Measurements from ENCODE around the gene TMEM237. TPM values are rescaled to one million over a fixed set of nuclear protein-coding genes. Genes with fewer than 3 reads are reported as not detected.
A peak's percentile ranks its signal among the peaks of the same experiment; 100 is the strongest.

TMEM237 gene
- total and polyA plus RNA-seq, 2 donors (not counting 1 experiment from before 2014, with no cell fraction given), result 23.8 to 64.1 TPM

DNA sequence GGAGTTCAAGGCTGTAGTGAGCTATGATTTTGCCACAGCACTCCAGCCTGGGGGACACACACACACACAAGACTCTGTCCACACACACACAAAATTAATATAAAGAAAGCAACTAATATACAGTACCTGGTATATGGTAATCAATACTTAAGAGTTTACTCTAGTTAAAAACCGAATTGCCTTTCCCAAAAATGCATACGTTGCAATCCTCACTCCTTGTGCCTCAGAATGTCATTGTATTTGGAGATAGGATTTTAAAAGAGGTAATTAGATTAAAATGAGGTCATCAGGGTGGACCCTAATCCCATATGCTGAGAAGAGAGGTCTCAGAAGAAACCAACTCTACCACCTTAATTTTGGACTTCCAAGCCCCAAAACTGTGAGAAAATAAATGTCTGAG lies 35.7 kb downstream of the TMEM237 start:
- Histone ChIP-seq H2AFZ (ENCODE audit: low read length) (no peak overlapping the region), H4K20me1 (ENCODE audit: control insufficient read depth, extremely low read depth, insufficient read depth, low read length) (no peaks in the 10 kb centered on the region), H3K79me2 (ENCODE audit: control insufficient read depth, insufficient read depth, low read length) (no peaks in the 10 kb centered on the region), H3K4me2 (ENCODE audit: extremely low read depth, insufficient read depth, low read length) (no peak overlapping the region), H3K27me3 (ENCODE audit: control insufficient read depth, insufficient read depth, low read length) (no peaks in the 10 kb centered on the region), H3K9ac (ENCODE audit: insufficient read depth, low read length) (no peak overlapping the region), H3K9me3 (ENCODE audit: control insufficient read depth, insufficient read depth, low read depth, low read length) (no peaks in the 10 kb centered on the region), H3K4me1 (ENCODE audit: control insufficient read depth, extremely low read depth, insufficient read depth, low read length) (no peaks in the 10 kb centered on the region), H3K27ac (ENCODE audit: insufficient read depth, low read length) (no peak overlapping the region), H3K4me3 (replicated peaks in 1 of 4; ENCODE audit: control extremely low read depth in 1 of 4, insufficient read depth in 1 of 4, low read depth in 3 of 4, low read length in 4 of 4) (no peak overlapping the region), H3K36me3 (ENCODE audit: control insufficient read depth, insufficient read depth, low read length) (no peaks in the 10 kb centered on the region)
- TF ChIP-seq, protein P1, sequence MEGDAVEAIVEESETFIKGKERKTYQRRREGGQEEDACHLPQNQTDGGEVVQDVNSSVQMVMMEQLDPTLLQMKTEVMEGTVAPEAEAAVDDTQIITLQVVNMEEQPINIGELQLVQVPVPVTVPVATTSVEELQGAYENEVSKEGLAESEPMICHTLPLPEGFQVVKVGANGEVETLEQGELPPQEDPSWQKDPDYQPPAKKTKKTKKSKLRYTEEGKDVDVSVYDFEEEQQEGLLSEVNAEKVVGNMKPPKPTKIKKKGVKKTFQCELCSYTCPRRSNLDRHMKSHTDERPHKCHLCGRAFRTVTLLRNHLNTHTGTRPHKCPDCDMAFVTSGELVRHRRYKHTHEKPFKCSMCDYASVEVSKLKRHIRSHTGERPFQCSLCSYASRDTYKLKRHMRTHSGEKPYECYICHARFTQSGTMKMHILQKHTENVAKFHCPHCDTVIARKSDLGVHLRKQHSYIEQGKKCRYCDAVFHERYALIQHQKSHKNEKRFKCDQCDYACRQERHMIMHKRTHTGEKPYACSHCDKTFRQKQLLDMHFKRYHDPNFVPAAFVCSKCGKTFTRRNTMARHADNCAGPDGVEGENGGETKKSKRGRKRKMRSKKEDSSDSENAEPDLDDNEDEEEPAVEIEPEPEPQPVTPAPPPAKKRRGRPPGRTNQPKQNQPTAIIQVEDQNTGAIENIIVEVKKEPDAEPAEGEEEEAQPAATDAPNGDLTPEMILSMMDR (conservative IDR thresholded peaks at IDR 0.05 in 1 of 2, IDR thresholded peaks at IDR 0.05 in 1 of 2; ENCODE audit: low read depth in 1 of 2, low read length in 2 of 2), result no peak
- TF ChIP-seq EZH2 (IDR thresholded peaks at IDR 0.05; ENCODE audit: low read length, missing control alignments), result no peak
- no peak for DNase-seq (ENCODE audit: low read depth in 2 of 2)

DNA sequence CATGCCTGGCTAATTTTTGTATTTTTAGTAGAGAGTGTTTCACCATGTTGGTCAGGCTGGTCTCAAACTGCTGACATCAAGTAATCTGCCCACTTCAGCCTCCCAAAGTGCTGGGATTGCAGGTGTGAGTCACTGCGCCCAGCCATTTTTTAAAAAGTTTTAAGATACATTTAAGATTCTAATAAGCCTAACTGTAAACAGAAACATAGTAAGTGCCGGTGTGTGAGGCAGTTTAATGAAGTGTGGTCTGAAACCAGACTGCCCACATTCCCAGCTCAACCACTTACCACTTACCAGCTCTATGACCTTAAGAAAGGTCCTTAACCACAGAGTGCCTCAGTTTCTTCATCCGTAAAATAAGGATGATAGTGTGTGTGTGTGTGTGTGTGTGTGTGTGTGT lies 42.4 kb downstream of the TMEM237 start:
- no peaks in the 10 kb centered on the region for H3K4me1 ChIP-seq (ENCODE audit: control insufficient read depth, extremely low read depth, insufficient read depth, low read length)
- H3K27me3 ChIP-seq (ENCODE audit: control insufficient read depth, insufficient read depth, low read length), result no peaks in the 10 kb centered on the region
- no peak overlapping the region for H3K4me3 ChIP-seq (replicated peaks in 1 of 4; ENCODE audit: control extremely low read depth in 1 of 4, insufficient read depth in 1 of 4, low read depth in 3 of 4, low read length in 4 of 4)
- H3K36me3 ChIP-seq (ENCODE audit: control insufficient read depth, insufficient read depth, low read length), result no peaks in the 10 kb centered on the region
- no peaks in the 10 kb centered on the region for H3K79me2 ChIP-seq (ENCODE audit: control insufficient read depth, insufficient read depth, low read length)
- no peak overlapping the region for H3K4me2 ChIP-seq (ENCODE audit: extremely low read depth, insufficient read depth, low read length)
- H3K27ac ChIP-seq (ENCODE audit: insufficient read depth, low read length), result no peak overlapping the region
- TF ChIP-seq, protein P1 (conservative IDR thresholded peaks at IDR 0.05 in 1 of 2, IDR thresholded peaks at IDR 0.05 in 1 of 2; ENCODE audit: low read depth in 1 of 2, low read length in 2 of 2), result no peak
- no peak for TF ChIP-seq EZH2 (IDR thresholded peaks at IDR 0.05; ENCODE audit: low read length, missing control alignments)
- no peaks in the 10 kb centered on the region for H3K9me3 ChIP-seq (ENCODE audit: control insufficient read depth, insufficient read depth, low read depth, low read length)
- no peak overlapping the region for H3K9ac ChIP-seq (ENCODE audit: insufficient read depth, low read length)
- H2AFZ ChIP-seq (ENCODE audit: low read length), result no peak overlapping the region
- DNase-seq (ENCODE audit: low read depth in 2 of 2), result peak in 1 of 2 donors; percentile 33
- no peaks in the 10 kb centered on the region for H4K20me1 ChIP-seq (ENCODE audit: control insufficient read depth, extremely low read depth, insufficient read depth, low read length)

DNA sequence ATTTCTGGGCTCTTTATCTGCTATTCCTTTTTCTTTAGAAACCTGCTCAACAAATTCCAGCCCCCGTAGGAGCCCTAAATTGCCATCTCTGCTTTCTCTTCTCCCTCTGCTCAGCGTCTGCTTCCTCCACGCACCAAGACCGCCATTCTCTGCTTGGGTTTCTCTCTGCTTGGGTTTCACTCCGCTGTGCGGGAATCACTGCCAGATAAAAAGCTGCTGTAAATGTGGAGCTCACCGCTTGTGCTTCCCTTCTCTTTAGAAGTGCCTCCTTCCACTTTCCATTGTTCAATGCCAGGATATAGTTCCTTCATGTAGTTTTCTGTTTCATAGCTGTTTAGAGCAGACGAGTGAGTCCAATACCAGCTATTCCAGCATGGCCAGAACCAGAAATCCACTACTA lies 45.9 kb downstream of the TMEM237 start:
- H3K4me1 ChIP-seq (ENCODE audit: control insufficient read depth, extremely low read depth, insufficient read depth, low read length), result no peaks in the 10 kb centered on the region
- DNase-seq (ENCODE audit: low read depth in 2 of 2), result no peak
- TF ChIP-seq, protein P1 (conservative IDR thresholded peaks at IDR 0.05 in 1 of 2, IDR thresholded peaks at IDR 0.05 in 1 of 2; ENCODE audit: low read depth in 1 of 2, low read length in 2 of 2), result no peak
- TF ChIP-seq EZH2 (IDR thresholded peaks at IDR 0.05; ENCODE audit: low read length, missing control alignments), result no peak
- H3K27me3 ChIP-seq (ENCODE audit: control insufficient read depth, insufficient read depth, low read length), result no peaks in the 10 kb centered on the region
- no peak overlapping the region for H3K27ac ChIP-seq (ENCODE audit: insufficient read depth, low read length)
- no peaks in the 10 kb centered on the region for H4K20me1 ChIP-seq (ENCODE audit: control insufficient read depth, extremely low read depth, insufficient read depth, low read length)
- H3K9me3 ChIP-seq (ENCODE audit: control insufficient read depth, insufficient read depth, low read depth, low read length), result no peaks in the 10 kb centered on the region
- H3K36me3 ChIP-seq (ENCODE audit: control insufficient read depth, insufficient read depth, low read length), result no peaks in the 10 kb centered on the region
- H3K4me3 ChIP-seq (replicated peaks in 1 of 4; ENCODE audit: control extremely low read depth in 1 of 4, insufficient read depth in 1 of 4, low read depth in 3 of 4, low read length in 4 of 4), result no peak overlapping the region
- H3K9ac ChIP-seq (ENCODE audit: insufficient read depth, low read length), result no peak overlapping the region
- H3K79me2 ChIP-seq (ENCODE audit: control insufficient read depth, insufficient read depth, low read length), result no peaks in the 10 kb centered on the region
- no peak overlapping the region for H3K4me2 ChIP-seq (ENCODE audit: extremely low read depth, insufficient read depth, low read length)
- no peak overlapping the region for H2AFZ ChIP-seq (ENCODE audit: low read length)
